ENCODE results near the gene CD4. TPM values are rescaled to one million over a fixed set of nuclear protein-coding genes. Genes with fewer than 3 reads are reported as not detected.
A peak's percentile ranks its signal among the peaks of the same experiment; 100 is the strongest.

The CD4 gene
- total and polyA plus RNA-seq, 10 of the 15 experiments (the other 5 are each of a cell fraction or from before 2014, with no cell fraction given) = 0.24 to 1.6 (median 0.69) TPM

- H3K4me3 ChIP-seq = peak within 1 kb of the TSS; percentile 80
- ChIA-PET SMC1A (ENCODE audit: uncharacterized antibody, unreplicated experiment) (interaction anchor here (0.6 to 4.8 kb wide), 33 partner anchors 10 to 185 kb away, joined by 3 to 84 read pairs (median 4); partner anchors contain the start of genes CD4, CDCA3, COPS7A and GNB3), CTCF (interaction anchor here (0.6 to 10.9 kb wide), 50 partner anchors 8 to 385 kb away, joined by 3 to 221 read pairs (median 4); partner anchors contain the start of genes CD4, CDCA3, COPS7A and GPR162), POLR2A (interaction anchor here (0.6 to 4.5 kb wide), 34 partner anchors 9 to 217 kb away, joined by 3 to 60 read pairs (median 4); partner anchors contain the start of genes C12orf57, CDCA3, COPS7A and LAG3), RAD21 (ENCODE audit: unreplicated experiment) (interaction anchor here (0.7 to 4.4 kb wide), 35 partner anchors 8 to 260 kb away, joined by 3 to 68 read pairs (median 6); partner anchors contain the start of genes CDCA3, COPS7A, GPR162 and LPAR5)
- peak within 1 kb of the TSS; percentile 99 for H3K27ac ChIP-seq (ENCODE audit: control insufficient read depth, insufficient read depth)
- no peaks in the 10 kb centered on the region for H3K27me3 ChIP-seq (replicated peaks in 1 of 2; ENCODE audit: control insufficient read depth in 2 of 2, insufficient read depth in 2 of 2, low read length in 1 of 2)
- peaks cover 5 to 14% of the 10 kb centered on the region in 2 experiments; a peak in 3 of 4 replicates for H3K36me3 ChIP-seq (ENCODE audit: control insufficient read depth in 2 of 2, insufficient read depth in 2 of 2, low read length in 1 of 2)
- DNase-seq (ENCODE audit: low read depth, low spot score) = peak; percentile 94
- intact Hi-C loops (cut with micrococcal nuclease; ENCODE audit: unreplicated experiment) = loop anchor here (1.0 kb wide), 4 partner anchors 11 to 72 kb away; partner anchors contain the start of gene ZNF384
- peak within 1 kb of the TSS; percentile 100 for H3K4me2 ChIP-seq (ENCODE audit: control insufficient read depth, insufficient read depth)
- peaks cover 11% of the 10 kb centered on the region for H3K4me1 ChIP-seq (ENCODE audit: control insufficient read depth, insufficient read depth, low read length)
- peak; percentile 99 for FAIRE-seq
- H3K9me3 ChIP-seq (replicated peaks; ENCODE audit: control insufficient read depth, insufficient read depth, low read length) = no peaks in the 10 kb centered on the region
- in situ Hi-C loops (cut with MboI) = loop anchor here (5.0 kb wide), 1 partner anchor 74 kb away; the partner anchor contains the start of gene P3H3
- no peaks in the 10 kb centered on the region for H4K20me1 ChIP-seq (ENCODE audit: control insufficient read depth, insufficient read depth)
- peaks cover 18% of the 10 kb centered on the region for H3K79me2 ChIP-seq (ENCODE audit: control insufficient read depth, insufficient read depth, low read length)
- H2AFZ ChIP-seq (ENCODE audit: control insufficient read depth, low read depth, low read length) = peak within 1 kb of the TSS; percentile 95
- peak; percentile 95 for ATAC-seq
- WGBS (ENCODE audit: insufficient coverage, insufficient replicate concordance, low lambda C conversion rate, missing lambda C conversion rate) = 1% methylated on average over 62 of the region's 62 CpGs
- peak within 1 kb of the TSS; percentile 97 for H3K9ac ChIP-seq (ENCODE audit: control insufficient read depth, insufficient read depth, low read length)
- TSS peak; percentile 92 for BruUV-seq (replicated peaks)
- peak; percentile 72 for TF ChIP-seq PBX3 (IDR thresholded peaks at IDR 0.05; ENCODE audit: insufficient replicate concordance, low read depth, low read length)
- no peak for TF ChIP-seq CHD1 (IDR thresholded peaks at IDR 0.05; ENCODE audit: low read depth, low read length)
- peak; percentile 95 to 99 (median 97); a peak in 3 of 6 replicates for TF ChIP-seq CTCF (IDR thresholded peaks at IDR 0.05 in 2 of 3, conservative IDR thresholded peaks at IDR 0.05 in 1 of 3; ENCODE audit: control insufficient read depth in 2 of 3, extremely low read depth in 1 of 3, insufficient read depth in 1 of 3, low read depth in 3 of 3, low read length in 3 of 3)
- no peak for TF ChIP-seq KAT2A (conservative IDR thresholded peaks at IDR 0.05; ENCODE audit: control insufficient read depth, low read depth, low read length)
- TF ChIP-seq EGR1 (IDR thresholded peaks at IDR 0.05; ENCODE audit: borderline replicate concordance in 1 of 2, low read depth in 2 of 2, low read length in 2 of 2) = peak in 1 of 2 experiments; percentile 78; a peak in 2 of 3 replicates
- TF ChIP-seq HDAC6 (IDR thresholded peaks at IDR 0.05; ENCODE audit: unreplicated experiment) = peak; percentile 59
- peak; percentile 50 for TF ChIP-seq RELA (IDR thresholded peaks at IDR 0.05; ENCODE audit: borderline replicate concordance, partially characterized antibody)
- TF ChIP-seq WRNIP1 (IDR thresholded peaks at IDR 0.05; ENCODE audit: borderline replicate concordance, low read depth, low read length) = no peak
- peak; percentile 53 for TF ChIP-seq NKRF (conservative IDR thresholded peaks at IDR 0.05)
- TF ChIP-seq ZBTB4 (CRISPR knock-in tag; IDR thresholded peaks at IDR 0.05) = no peak
Observed at GRCh38 chr12:6752921-6753771, 36.2 kb upstream of the CD4 start, which contains the start of gene MLF2. TSS of gene MLF2 (minus strand) at chr12:6753141. CDS start at chr12:6752334, 807 bp downstream.

Data from GM12878 (cell line).